Measurements from ENCODE around the gene SMIM21. TPM values are rescaled to one million over a fixed set of nuclear protein-coding genes. Genes with fewer than 3 reads are reported as not detected.

The SMIM21 gene
- total and polyA plus RNA-seq, 2 of the 8 experiments (the other 6 are each of a cell fraction or from before 2014, with no cell fraction given) = not detected

- TF ChIP-seq TCF12 (IDR thresholded peaks at IDR 0.05; ENCODE audit: low read depth, low read length) = no peak
- no peak for TF ChIP-seq BACH1 (IDR thresholded peaks at IDR 0.05; ENCODE audit: low read length)
Observed at GRCh38 chr18:75441896-75442295, 14.4 kb upstream of the SMIM21 start (continued).
